GM06990 (cell line): Measurements from ENCODE around the gene SHISA8.

Experiments used
- DNase-seq: peaks from one replicate; pipeline ENCODE4 v3.0.0-alpha.2; 2011; ENCODE audit not compliant: insufficient read length; ENCODE audit errors: extremely low read depth
- H3K27me3 ChIP-seq: replicated peaks from 2 replicates; pipeline ENCODE4 v1.6.0; 2011; ENCODE audit warnings: low read length; ENCODE audit not compliant: control insufficient read depth, insufficient read depth
- H3K36me3 ChIP-seq: 2 replicates; pipeline ENCODE4 v1.5.1; 2011; ENCODE audit warnings: low read length; ENCODE audit not compliant: control insufficient read depth, insufficient read depth
- H3K4me3 ChIP-seq: replicated peaks from 2 replicates; pipeline ENCODE4 v1.5.1; 2011; ENCODE audit warnings: low read depth, mild to moderate bottlenecking, control low read depth, low read length
- CTCF ChIP-seq: IDR thresholded peaks from 2 replicates; pipeline ENCODE4 v1.5.1; 2011; ENCODE audit warnings: low read length, control low read depth, mild to moderate bottlenecking, inconsistent platforms; ENCODE audit not compliant: insufficient read depth, poor library complexity, severe bottlenecking

The SHISA8 gene

GRCh38 chr22:41891407-41891806 lies 23.5 kb downstream of the SHISA8 start:
- Histone ChIP-seq H3K36me3 (peaks cover 36% of the 10 kb centered on the region), H3K27me3 (no peaks in the 10 kb centered on the region), H3K4me3 (no peak overlapping the region)
- DNase-seq, result no peak
- TF ChIP-seq CTCF, result no peak

- Histone ChIP-seq H3K4me3 (no peak overlapping the region), H3K36me3 (peaks cover 47% of the 10 kb centered on the region)
These were observed 26.2 kb downstream of the SHISA8 start for GRCh38 chr22:41888627-41889200.

GRCh38 chr22:41885516-41885915 lies 29.4 kb downstream of the SHISA8 start:
- no peak for DNase-seq
- Histone ChIP-seq H3K27me3 (no peaks in the 10 kb centered on the region), H3K36me3 (peaks cover 56% of the 10 kb centered on the region), H3K4me3 (no peak overlapping the region)
- no peak for TF ChIP-seq CTCF

More at GRCh38 chr22:41888627-41889200, 26.2 kb downstream of the SHISA8 start:
- H3K27me3 ChIP-seq, result no peaks in the 10 kb centered on the region
- TF ChIP-seq CTCF, result no peak
- no peak for DNase-seq

- no peak overlapping the region for H3K4me3 ChIP-seq
- H3K36me3 ChIP-seq, result peaks cover 53% of the 10 kb centered on the region
- H3K27me3 ChIP-seq, result no peaks in the 10 kb centered on the region
- TF ChIP-seq CTCF, result no peak
- DNase-seq, result no peak
These were observed 29.8 kb downstream of the SHISA8 start for GRCh38 chr22:41885116-41885515.

- DNase-seq, result no peak
- Histone ChIP-seq H3K4me3 (no peak overlapping the region), H3K36me3 (peaks cover 64% of the 10 kb centered on the region), H3K27me3 (no peaks in the 10 kb centered on the region)
- TF ChIP-seq CTCF, result no peak
These were observed 31.5 kb downstream of the SHISA8 start for GRCh38 chr22:41883400-41883799.

- Histone ChIP-seq H3K36me3 (peaks cover 68% of the 10 kb centered on the region), H3K4me3 (no peak overlapping the region), H3K27me3 (no peaks in the 10 kb centered on the region)
- no peak for TF ChIP-seq CTCF
- DNase-seq, result no peak
These were observed 34.2 kb downstream of the SHISA8 start for GRCh38 chr22:41880653-41881052.
